Measurements from ENCODE around the gene PLOD2.

The PLOD2 gene

DNA sequence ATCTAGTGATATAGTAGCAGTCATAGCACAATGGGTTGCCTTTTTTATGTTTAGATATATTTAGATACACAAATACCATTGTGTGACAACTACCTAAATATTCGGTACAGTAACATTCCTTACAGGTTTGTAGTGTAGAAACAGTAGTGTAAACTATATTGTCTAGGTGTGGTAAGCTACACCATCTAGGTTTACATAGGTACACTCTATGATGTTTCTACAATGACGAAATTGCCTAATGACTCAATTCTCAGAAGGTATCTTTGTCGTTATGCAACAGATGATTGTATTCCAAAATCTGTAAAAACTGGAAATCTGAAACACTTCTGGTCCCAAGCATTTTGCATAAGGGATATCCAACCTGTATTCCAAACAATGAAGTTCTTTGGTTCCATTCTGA lies 24.3 kb downstream of the PLOD2 start:
- Histone ChIP-seq H3K4me3 (replicated peaks; ENCODE audit: insufficient read depth, low read length) (no peak overlapping the region), H3K27me3 (ENCODE audit: insufficient read depth, poor library complexity, severe bottlenecking) (no peaks in the 10 kb centered on the region), H3K27ac (replicated peaks) (no peak overlapping the region)
- TF ChIP-seq SPI1 (IDR thresholded peaks at IDR 0.05; ENCODE audit: borderline replicate concordance, low read depth) (no peak), POLR2AphosphoS5 (IDR thresholded peaks at IDR 0.05; ENCODE audit: low read depth) (no peak), GABPA (IDR thresholded peaks at IDR 0.05; ENCODE audit: low read depth) (no peak)
- TF ChIP-seq, protein P1, sequence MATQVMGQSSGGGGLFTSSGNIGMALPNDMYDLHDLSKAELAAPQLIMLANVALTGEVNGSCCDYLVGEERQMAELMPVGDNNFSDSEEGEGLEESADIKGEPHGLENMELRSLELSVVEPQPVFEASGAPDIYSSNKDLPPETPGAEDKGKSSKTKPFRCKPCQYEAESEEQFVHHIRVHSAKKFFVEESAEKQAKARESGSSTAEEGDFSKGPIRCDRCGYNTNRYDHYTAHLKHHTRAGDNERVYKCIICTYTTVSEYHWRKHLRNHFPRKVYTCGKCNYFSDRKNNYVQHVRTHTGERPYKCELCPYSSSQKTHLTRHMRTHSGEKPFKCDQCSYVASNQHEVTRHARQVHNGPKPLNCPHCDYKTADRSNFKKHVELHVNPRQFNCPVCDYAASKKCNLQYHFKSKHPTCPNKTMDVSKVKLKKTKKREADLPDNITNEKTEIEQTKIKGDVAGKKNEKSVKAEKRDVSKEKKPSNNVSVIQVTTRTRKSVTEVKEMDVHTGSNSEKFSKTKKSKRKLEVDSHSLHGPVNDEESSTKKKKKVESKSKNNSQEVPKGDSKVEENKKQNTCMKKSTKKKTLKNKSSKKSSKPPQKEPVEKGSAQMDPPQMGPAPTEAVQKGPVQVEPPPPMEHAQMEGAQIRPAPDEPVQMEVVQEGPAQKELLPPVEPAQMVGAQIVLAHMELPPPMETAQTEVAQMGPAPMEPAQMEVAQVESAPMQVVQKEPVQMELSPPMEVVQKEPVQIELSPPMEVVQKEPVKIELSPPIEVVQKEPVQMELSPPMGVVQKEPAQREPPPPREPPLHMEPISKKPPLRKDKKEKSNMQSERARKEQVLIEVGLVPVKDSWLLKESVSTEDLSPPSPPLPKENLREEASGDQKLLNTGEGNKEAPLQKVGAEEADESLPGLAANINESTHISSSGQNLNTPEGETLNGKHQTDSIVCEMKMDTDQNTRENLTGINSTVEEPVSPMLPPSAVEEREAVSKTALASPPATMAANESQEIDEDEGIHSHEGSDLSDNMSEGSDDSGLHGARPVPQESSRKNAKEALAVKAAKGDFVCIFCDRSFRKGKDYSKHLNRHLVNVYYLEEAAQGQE (IDR thresholded peaks at IDR 0.05; ENCODE audit: insufficient replicate concordance, low read depth) = no peak
- TF ChIP-seq, protein P2, sequence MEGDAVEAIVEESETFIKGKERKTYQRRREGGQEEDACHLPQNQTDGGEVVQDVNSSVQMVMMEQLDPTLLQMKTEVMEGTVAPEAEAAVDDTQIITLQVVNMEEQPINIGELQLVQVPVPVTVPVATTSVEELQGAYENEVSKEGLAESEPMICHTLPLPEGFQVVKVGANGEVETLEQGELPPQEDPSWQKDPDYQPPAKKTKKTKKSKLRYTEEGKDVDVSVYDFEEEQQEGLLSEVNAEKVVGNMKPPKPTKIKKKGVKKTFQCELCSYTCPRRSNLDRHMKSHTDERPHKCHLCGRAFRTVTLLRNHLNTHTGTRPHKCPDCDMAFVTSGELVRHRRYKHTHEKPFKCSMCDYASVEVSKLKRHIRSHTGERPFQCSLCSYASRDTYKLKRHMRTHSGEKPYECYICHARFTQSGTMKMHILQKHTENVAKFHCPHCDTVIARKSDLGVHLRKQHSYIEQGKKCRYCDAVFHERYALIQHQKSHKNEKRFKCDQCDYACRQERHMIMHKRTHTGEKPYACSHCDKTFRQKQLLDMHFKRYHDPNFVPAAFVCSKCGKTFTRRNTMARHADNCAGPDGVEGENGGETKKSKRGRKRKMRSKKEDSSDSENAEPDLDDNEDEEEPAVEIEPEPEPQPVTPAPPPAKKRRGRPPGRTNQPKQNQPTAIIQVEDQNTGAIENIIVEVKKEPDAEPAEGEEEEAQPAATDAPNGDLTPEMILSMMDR (IDR thresholded peaks at IDR 0.05; ENCODE audit: insufficient read depth, low read length) = no peak
- DNase-seq (ENCODE audit: low read depth in 1 of 2, low spot score in 1 of 2) = no peak

DNA sequence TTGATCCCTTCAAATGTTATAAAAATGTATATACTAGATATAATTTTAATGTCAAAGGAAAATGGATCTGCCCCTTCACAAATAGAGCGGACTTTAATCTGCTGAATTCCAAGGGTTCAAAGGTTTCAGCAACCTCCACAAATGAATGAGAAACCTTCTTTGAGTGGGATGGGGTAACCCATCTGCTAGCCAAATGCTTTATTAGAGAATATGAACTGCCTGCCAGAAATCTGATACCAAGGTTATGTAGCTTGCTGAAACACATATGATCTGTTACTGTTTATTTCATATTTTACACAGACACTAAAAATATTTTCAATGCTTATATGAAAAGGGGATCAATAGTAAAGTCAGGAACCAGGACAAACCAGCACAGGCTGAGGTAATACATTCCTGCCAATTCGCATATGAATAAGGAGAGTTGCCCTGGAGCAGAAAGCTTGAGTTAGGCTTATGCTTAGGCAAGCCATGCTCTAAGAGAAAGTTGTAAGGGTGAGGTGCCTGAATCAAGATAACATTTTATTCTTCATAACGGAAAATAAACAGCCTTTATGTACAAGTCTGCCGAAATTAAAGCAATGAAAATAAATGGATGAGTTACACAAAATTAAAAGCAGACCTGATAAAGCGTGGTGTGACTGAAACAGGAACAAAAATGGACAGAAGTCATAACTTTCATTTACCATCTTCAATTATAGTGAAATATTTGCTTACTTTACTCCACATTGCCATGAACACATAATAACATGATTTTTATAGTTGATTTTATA lies 26.5 kb downstream of the PLOD2 start:
- no peak for DNase-seq (ENCODE audit: low read depth in 1 of 2, low spot score in 1 of 2)
- Histone ChIP-seq H3K27me3 (ENCODE audit: insufficient read depth, poor library complexity, severe bottlenecking) (no peaks in the 10 kb centered on the region), H3K4me3 (replicated peaks; ENCODE audit: insufficient read depth, low read length) (no peak overlapping the region), H3K27ac (replicated peaks) (no peak overlapping the region)
- TF ChIP-seq GABPA (IDR thresholded peaks at IDR 0.05; ENCODE audit: low read depth) (no peak), SPI1 (IDR thresholded peaks at IDR 0.05; ENCODE audit: borderline replicate concordance, low read depth) (no peak), POLR2AphosphoS5 (IDR thresholded peaks at IDR 0.05; ENCODE audit: low read depth) (no peak)
- TF ChIP-seq, protein P2 (IDR thresholded peaks at IDR 0.05; ENCODE audit: insufficient read depth, low read length) = no peak
- TF ChIP-seq, protein P1 (IDR thresholded peaks at IDR 0.05; ENCODE audit: insufficient replicate concordance, low read depth) = no peak

DNA sequence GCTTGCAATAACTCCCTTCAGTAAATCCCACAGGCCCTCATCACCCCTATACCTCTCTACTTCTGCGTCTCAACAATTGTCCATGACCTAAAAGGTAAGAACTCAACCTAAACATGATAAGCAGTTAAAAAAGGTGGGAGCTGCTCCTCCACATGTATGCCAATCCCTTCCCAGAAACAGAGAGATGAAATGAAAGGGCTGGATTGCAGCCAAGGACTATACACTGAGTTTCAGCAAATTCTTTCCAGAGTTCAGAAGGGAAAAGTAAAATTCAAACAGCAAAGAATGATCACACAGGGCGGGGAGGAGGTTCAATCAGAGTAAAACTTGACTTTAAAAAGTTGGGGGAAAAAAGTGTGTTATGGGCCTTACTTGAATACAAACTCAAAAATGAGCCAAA lies 27.5 kb downstream of the PLOD2 start:
- Histone ChIP-seq H3K4me3 (replicated peaks; ENCODE audit: insufficient read depth, low read length) (no peak overlapping the region), H3K27me3 (ENCODE audit: insufficient read depth, poor library complexity, severe bottlenecking) (no peaks in the 10 kb centered on the region), H3K27ac (replicated peaks) (no peak overlapping the region)
- TF ChIP-seq, protein P1 (IDR thresholded peaks at IDR 0.05; ENCODE audit: insufficient replicate concordance, low read depth) = no peak
- TF ChIP-seq POLR2AphosphoS5 (IDR thresholded peaks at IDR 0.05; ENCODE audit: low read depth) = no peak
- no peak for TF ChIP-seq GABPA (IDR thresholded peaks at IDR 0.05; ENCODE audit: low read depth)
- TF ChIP-seq, protein P2 (IDR thresholded peaks at IDR 0.05; ENCODE audit: insufficient read depth, low read length) = no peak
- no peak for TF ChIP-seq SPI1 (IDR thresholded peaks at IDR 0.05; ENCODE audit: borderline replicate concordance, low read depth)
- DNase-seq (ENCODE audit: low read depth in 1 of 2, low spot score in 1 of 2) = no peak

Measured in HL-60 (cell line).